Stimulated activated CD4-positive, alpha-beta T cell treated with anti-CD3 and anti-CD28 coated beads, Interleukin-4, amount 100 ng/mL, for 1 hour (primary cell): ENCODE data around the gene FXR1.
"Not testable (repeated sequence)": the region's sequence is repeated elsewhere in the genome, so short reads cannot be mapped to it uniquely, and the experiment has no call there.

Experiments
- DNase-seq: peaks from one replicate; pipeline ENCODE4 v3.0.0-alpha.2; 2020

Gene FXR1

GRCh38 chr3:180940826-180941225 is 28.4 kb downstream of the FXR1 start:
- no peak for DNase-seq

DNA sequence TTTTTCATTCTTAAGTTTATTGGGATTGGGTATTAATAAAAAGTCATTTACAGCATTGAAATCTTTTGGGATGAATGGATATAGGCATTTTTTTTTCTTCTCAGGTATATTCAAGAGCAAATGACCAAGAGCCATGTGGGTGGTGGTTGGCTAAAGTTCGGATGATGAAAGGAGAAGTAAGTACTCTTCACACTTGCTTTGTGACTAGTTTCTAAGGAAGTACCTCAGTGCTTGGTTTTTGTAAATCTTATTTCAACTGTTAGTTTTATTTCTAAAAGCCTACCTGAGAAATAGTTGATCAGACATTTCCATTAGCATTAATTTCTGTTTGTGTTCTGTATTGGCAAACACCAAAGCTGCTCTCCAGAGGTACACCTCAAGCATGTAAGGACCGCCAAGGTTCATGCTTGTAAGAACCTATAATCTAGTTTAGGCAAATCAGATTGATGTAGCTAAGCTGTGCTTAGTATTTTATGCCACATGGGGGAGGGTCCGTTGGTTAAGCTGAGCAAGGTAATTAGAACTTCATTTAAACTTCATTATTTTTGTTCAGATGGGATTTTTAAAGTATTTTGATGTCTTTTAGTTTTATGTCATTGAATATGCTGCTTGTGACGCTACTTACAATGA is 35.4 kb downstream of the FXR1 start:
- DNase-seq: no peak

DNA sequence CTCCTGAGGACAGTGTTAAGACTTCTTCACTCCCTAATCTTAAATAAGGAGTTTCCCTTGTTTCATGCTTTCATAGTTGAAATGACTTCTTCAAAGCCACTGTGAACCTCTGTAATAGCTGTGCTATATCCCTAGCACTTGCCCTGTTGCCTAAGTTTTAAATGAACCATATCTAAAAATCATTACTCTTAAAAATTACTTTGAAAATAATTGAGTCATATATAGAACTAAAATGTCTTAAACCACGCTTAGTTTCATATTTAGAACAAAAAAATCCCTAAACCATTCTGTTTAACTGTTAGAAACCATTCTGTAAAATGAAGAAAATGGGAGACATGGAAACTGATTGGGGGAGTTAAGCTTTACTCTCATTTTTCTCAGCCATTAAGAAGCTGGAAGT is 47.2 kb downstream of the FXR1 start:
- no peak for DNase-seq

DNA sequence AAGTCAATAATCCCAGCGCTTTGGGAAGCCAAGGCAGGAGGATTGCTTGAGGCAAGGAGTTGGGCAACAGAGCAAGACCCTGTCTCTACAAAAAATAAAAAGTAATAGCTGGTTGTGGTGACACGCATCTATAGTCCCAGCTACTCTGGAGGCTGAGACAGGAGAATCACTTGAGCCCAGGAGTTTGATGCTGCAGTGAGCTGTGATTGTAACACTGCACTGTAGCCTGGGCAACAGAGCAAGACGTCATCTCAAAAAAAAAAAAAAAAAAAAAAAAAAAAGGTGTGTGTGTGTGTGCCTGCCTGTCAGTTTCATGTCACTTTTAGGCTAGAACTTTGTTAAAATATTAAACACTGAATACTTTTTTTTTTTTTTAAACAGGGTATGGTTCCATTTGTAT is 48.6 kb downstream of the FXR1 start:
- no peak for DNase-seq

GRCh38 chr3:180961552-180961951 is 49.1 kb downstream of the FXR1 start:
- no peak for DNase-seq

DNA sequence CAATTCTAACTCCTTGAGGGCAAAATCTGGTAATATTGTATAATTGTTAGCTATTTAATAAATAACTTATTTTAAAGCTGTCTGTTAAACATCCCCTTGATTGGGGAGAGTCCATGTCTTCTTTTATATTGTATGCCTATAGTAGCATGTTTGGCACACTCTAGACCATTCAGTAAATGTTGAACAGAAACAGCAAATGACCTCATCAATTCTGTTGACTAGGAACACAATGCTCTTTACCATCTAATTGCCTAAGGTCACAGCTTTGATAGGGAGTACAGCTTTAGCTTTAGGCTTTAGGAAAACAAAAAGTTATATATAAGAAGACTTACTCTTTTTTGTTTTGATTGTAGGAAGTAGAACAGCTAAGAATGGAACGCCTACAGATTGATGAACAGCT is 50.1 kb downstream of the FXR1 start:
- no peak for DNase-seq

- no peak for DNase-seq
Observed at GRCh38 chr3:180970931-180971330, 58.5 kb downstream of the FXR1 start.

DNA sequence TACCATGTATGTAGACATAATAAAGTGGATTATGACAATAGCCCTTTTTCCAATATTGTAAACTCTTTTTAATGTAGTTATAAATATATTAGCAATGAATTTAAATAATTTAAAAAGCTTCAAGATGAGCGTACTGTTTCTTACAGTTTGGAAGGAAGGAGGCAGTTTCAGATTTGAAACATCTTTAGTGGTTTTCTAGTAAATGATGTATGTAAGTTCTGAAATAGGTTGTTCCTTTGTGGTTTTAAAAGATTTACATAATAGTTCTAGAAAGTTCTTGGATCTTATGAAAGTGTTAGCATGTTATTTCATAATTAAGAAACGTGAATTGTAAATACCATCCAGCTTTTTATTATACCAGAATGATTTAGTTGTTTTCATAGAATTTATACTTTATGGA is 61.1 kb downstream of the FXR1 start:
- no peak for DNase-seq

GRCh38 chr3:180974286-180974685 is 61.8 kb downstream of the FXR1 start:
- DNase-seq: no peak

GRCh38 chr3:180977498-180977897 is 65.0 kb downstream of the FXR1 start:
- DNase-seq: no peak

DNA sequence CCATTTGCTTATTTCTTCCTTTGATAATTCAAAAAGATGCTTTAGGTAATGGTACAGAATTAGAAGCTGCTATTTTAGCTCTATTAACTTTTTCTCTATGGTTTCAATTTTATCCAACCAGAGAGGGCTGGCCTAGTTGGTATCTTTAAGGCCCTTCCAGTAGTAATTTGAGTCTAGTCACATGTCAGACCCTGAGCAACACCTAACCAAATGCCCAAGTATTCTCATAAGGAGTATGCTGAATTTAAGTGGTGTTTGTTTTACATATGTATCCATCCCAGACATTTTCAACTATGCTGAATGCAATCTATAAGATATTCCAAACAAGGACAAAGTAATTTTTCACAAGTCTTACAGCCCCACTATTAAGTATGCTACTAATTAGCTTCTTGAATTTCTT is 67.5 kb downstream of the FXR1 start:
- no peak for DNase-seq

GRCh38 chr3:180980611-180981010 is 68.1 kb downstream of the FXR1 start:
- DNase-seq: no peak

- no peak for DNase-seq
Observed at GRCh38 chr3:180981912-180982311, 69.4 kb downstream of the FXR1 start.

- DNase-seq: no peak
Observed at GRCh38 chr3:180983136-180983535, 70.7 kb downstream of the FXR1 start.

DNA sequence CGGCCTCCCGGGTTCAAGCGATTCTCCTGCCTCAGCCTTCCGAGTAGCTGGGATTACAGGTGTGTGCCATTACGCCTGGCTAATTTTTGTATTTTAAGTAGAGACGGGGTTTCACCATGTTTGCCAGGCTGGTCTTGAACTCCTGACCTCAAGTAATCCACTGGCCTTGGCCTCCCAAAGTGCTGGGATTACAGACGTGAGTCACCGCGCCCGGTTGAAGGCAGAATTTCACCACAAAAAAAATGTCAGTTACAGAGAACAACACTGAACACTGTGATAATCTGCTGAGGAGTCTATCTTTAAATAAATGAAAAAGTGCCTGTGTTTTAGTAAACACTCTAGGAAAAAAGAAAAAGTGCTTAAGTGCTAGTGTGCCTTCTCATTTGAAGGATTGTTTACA is 73.9 kb downstream of the FXR1 start:
- not testable (repeated sequence) for DNase-seq

DNA sequence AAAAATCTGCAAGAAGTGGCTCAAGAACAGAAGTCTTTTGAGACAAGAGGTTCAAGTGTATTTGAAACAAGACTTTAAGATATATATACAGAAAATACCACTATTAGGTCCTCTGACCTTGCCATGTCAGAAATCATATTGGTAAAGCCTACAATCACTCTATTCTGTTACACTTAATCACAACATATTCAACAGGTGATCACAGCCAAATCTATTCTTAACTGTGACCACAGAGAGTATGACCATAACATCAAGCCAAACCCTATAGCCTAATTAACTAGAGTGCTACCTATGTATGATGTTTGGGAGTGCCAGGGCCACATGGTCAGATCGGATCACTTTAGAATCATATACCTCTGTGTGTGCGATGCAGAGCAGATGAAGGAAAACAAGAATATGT is 74.9 kb downstream of the FXR1 start:
- DNase-seq: no peak

DNA sequence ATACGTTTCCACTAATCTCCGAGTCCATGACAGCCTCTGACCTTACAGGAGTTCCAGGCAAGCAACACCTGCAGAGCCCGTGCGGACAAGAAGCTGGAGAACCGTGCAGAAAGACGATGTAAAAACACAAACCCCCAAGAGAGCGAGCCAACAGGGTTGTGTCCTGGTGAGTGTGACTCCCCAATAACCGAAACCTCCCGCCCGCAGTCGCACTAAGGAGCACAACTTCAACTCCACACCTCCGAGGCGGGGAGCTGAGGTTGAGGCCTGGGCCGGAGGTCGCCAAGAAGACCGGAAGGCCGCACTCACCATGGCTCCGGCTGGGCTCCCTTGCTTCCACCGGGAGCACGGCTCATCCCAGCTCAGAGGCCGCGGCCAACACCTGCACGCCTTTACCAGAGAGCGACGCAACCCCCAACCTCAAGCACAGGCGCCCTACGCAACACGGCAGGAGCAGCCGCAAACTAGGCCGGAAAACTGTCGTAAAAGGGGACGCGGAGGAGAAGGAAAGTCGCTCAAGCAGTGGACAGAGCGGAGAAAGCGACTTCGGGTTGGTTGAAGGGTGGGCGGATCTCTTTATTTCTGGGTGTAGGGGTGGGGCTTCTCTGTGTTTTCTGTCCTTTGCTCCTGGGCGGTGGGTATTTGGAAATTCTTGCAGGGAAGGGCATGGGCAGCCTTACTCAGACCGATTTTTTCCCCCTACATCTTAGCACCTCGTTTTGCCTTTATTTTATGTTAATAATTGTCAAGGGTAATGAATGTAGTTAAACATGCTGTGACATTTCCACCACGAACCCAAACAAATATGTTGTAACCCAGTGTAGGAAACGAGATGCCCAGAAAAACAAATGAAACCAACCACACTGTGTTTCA is 77.1 kb downstream of the FXR1 start, which contains the start of gene DNAJC19:
TSS of gene DNAJC19 (minus strand) at position 446 of the 873 bp plus-strand sequence. CDS start at position 312, 134 bp downstream.
- peak; percentile 84 for DNase-seq

DNA sequence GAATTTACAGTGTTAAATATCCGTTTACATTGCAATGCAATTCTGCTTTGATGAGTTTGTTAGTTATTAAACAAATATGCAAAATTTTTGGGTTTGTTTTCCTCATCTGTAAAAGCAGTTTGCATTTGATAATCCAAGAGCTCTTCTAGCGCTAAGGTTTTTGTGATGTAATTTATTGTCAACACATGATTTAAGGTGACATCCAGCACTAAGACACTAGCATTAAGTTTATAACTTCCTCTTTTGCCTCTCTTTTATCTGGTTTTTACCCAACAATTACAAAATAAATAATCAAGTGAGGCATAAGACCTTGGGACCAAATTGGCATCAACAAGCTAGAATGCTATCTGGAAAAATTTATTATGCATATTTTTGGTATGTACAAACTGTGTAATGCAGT is 78.0 kb downstream of the FXR1 start:
- DNase-seq: no peak

- no peak for DNase-seq
Observed at GRCh38 chr3:180996415-180996932, 84.0 kb downstream of the FXR1 start.

GRCh38 chr3:181002331-181002730 is 89.9 kb downstream of the FXR1 start:
- DNase-seq: not testable (repeated sequence)

DNA sequence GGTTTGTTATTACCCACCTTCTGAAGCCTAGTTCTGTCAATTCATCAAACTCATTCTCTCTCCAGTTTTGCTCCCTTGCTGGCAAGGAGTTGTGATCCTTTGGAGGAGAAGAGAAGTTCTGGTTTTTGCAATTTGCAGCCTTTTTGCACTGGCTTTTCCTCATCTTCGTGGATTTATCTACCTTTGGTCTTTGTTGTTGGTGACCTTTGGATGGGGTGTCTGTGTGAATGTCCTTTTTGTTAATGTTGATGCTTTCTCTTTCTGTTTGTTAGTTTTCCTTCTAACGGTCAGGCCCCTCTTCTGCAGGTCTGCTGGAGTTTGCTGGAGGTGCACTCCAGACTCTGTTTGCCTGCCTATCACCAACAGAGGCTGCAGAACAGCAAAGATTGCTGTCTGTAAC is 91.0 kb downstream of the FXR1 start:
- DNase-seq: not testable (repeated sequence)

- DNase-seq: no peak
Observed at GRCh38 chr3:181006541-181006940, 94.1 kb downstream of the FXR1 start.

GRCh38 chr3:181007262-181007661 is 94.8 kb downstream of the FXR1 start:
- no peak for DNase-seq

- no peak for DNase-seq
Observed at GRCh38 chr3:181008796-181009195, 96.3 kb downstream of the FXR1 start.
